Measurements from ENCODE around the gene CFAP298. TPM values are rescaled to one million over a fixed set of nuclear protein-coding genes. Genes with fewer than 3 reads are reported as not detected.

The CFAP298 gene
- total and polyA plus RNA-seq, 2 donors (not counting 1 experiment from before 2014, with no cell fraction given), result 22.0 to 29.2 TPM

- no peak for DNase-seq
- H3K9ac ChIP-seq (ENCODE audit: low read length), result no peak overlapping the region
- H3K36me3 ChIP-seq (replicated peaks in 1 of 2; ENCODE audit: control extremely low read depth in 1 of 2, control insufficient read depth in 1 of 2, extremely low read depth in 1 of 2, insufficient read depth in 2 of 2, low read length in 1 of 2), result peaks cover 0 to 3% of the 10 kb centered on the region in 2 experiments
- no peak overlapping the region for H3K27ac Mint-ChIP-seq
- H3K4me1 ChIP-seq (ENCODE audit: control insufficient read depth in 2 of 2, insufficient read depth in 2 of 2, low read length in 2 of 2), result no peaks in the 10 kb centered on the region
- TF ChIP-seq EZH2 (IDR thresholded peaks at IDR 0.05; ENCODE audit: borderline replicate concordance, insufficient read depth, low read depth, low read length, poor library complexity, severe bottlenecking), result no peak
- no peaks in the 10 kb centered on the region for H3K9me3 Mint-ChIP-seq (ENCODE audit: insufficient read depth)
- no peaks in the 10 kb centered on the region for H3K9me3 ChIP-seq (ENCODE audit: control extremely low read depth in 1 of 3, control insufficient read depth in 2 of 3, insufficient read depth in 1 of 3, low read length in 2 of 3)
- H3K4me3 ChIP-seq (ENCODE audit: control extremely low read depth in 1 of 5, extremely low read depth in 1 of 5, insufficient read depth in 1 of 5, low read depth in 2 of 5, low read length in 4 of 5), result no peak overlapping the region
- no peaks in the 10 kb centered on the region for H3K4me1 Mint-ChIP-seq
- H3K27me3 Mint-ChIP-seq, result no peaks in the 10 kb centered on the region
- no peaks in the 10 kb centered on the region for H3K27me3 ChIP-seq (replicated peaks in 1 of 4; ENCODE audit: control extremely low read depth in 1 of 4, control insufficient read depth in 3 of 4, insufficient read depth in 4 of 4, low read length in 3 of 4)
- no peak overlapping the region for H2AFZ ChIP-seq (ENCODE audit: insufficient read depth, low read depth, low read length, poor library complexity, severe bottlenecking)
- no peak overlapping the region for H3K4me3 Mint-ChIP-seq
- no peak for ATAC-seq (ENCODE audit: low read depth)
- intact Hi-C loops (cut with micrococcal nuclease), result no loop called here
- no peaks in the 10 kb centered on the region for H3K79me2 ChIP-seq (ENCODE audit: control insufficient read depth, insufficient read depth, low read length)
- ChIA-PET CTCF (no interaction called here), POLR2A (no interaction called here)
- H3K27ac ChIP-seq (ENCODE audit: low read length in 2 of 2), result no peak overlapping the region
- no peaks in the 10 kb centered on the region for H4K20me1 ChIP-seq (ENCODE audit: control insufficient read depth, insufficient read depth, low read length, poor library complexity, severe bottlenecking)
- no peak overlapping the region for H3K4me2 ChIP-seq (replicated peaks; ENCODE audit: low read depth, low read length, poor library complexity, severe bottlenecking)
These were observed 36.0 kb upstream of the CFAP298 start for GRCh38 chr21:32648165-32648564.

- peaks cover 0 to 3% of the 10 kb centered on the region in 2 experiments for H3K36me3 ChIP-seq (replicated peaks in 1 of 2; ENCODE audit: control extremely low read depth in 1 of 2, control insufficient read depth in 1 of 2, extremely low read depth in 1 of 2, insufficient read depth in 2 of 2, low read length in 1 of 2)
- H3K4me2 ChIP-seq (replicated peaks; ENCODE audit: low read depth, low read length, poor library complexity, severe bottlenecking), result no peak overlapping the region
- no peak for ATAC-seq (ENCODE audit: low read depth)
- H3K27ac ChIP-seq (ENCODE audit: low read length in 2 of 2), result no peak overlapping the region
- no peak overlapping the region for H3K4me3 Mint-ChIP-seq
- ChIA-PET CTCF (interaction anchor here (1.3 kb wide), 1 partner anchor 44 kb away, joined by 5 read pairs; no protein-coding TSS in a partner anchor), POLR2A (no interaction called here)
- no peak for TF ChIP-seq EZH2 (IDR thresholded peaks at IDR 0.05; ENCODE audit: borderline replicate concordance, insufficient read depth, low read depth, low read length, poor library complexity, severe bottlenecking)
- no peak for TF ChIP-seq CTCF (IDR thresholded peaks at IDR 0.05)
- no peak overlapping the region for H2AFZ ChIP-seq (ENCODE audit: insufficient read depth, low read depth, low read length, poor library complexity, severe bottlenecking)
- H4K20me1 ChIP-seq (ENCODE audit: control insufficient read depth, insufficient read depth, low read length, poor library complexity, severe bottlenecking), result no peaks in the 10 kb centered on the region
- no peak for DNase-seq
- no peaks in the 10 kb centered on the region for H3K4me1 ChIP-seq (ENCODE audit: control insufficient read depth in 2 of 2, insufficient read depth in 2 of 2, low read length in 2 of 2)
- no peak overlapping the region for H3K4me3 ChIP-seq (ENCODE audit: control extremely low read depth in 1 of 5, extremely low read depth in 1 of 5, insufficient read depth in 1 of 5, low read depth in 2 of 5, low read length in 4 of 5)
- no peaks in the 10 kb centered on the region for H3K4me1 Mint-ChIP-seq
- H3K9me3 Mint-ChIP-seq (ENCODE audit: insufficient read depth), result no peaks in the 10 kb centered on the region
- intact Hi-C loops (cut with micrococcal nuclease), result no loop called here
- no peaks in the 10 kb centered on the region for H3K27me3 ChIP-seq (replicated peaks in 1 of 4; ENCODE audit: control extremely low read depth in 1 of 4, control insufficient read depth in 3 of 4, insufficient read depth in 4 of 4, low read length in 3 of 4)
- WGBS (ENCODE audit: insufficient coverage), result 97% methylated on average over 13 of the region's 19 CpGs
- H3K9me3 ChIP-seq (ENCODE audit: control extremely low read depth in 1 of 3, control insufficient read depth in 2 of 3, insufficient read depth in 1 of 3, low read length in 2 of 3), result no peaks in the 10 kb centered on the region
- no peak overlapping the region for H3K9ac ChIP-seq (ENCODE audit: low read length)
- H3K27me3 Mint-ChIP-seq, result no peaks in the 10 kb centered on the region
- no peaks in the 10 kb centered on the region for H3K79me2 ChIP-seq (ENCODE audit: control insufficient read depth, insufficient read depth, low read length)
- no peak overlapping the region for H3K27ac Mint-ChIP-seq
These were observed 33.3 kb upstream of the CFAP298 start for GRCh38 chr21:32645261-32646182.

All from B cell (primary cell).